WERI-Rb-1 (cell line): Measurements from ENCODE around the gene PTBP1.

ENCODE experiments used
- DNase-seq: peaks from one replicate; pipeline ENCODE4 v3.0.0-alpha.2; 2020
- H3K27ac ChIP-seq: fragments of 250-450 bp; sonication (Bioruptor Pico); 2 replicates; pipeline ENCODE4 v1.5.1; 2020; ENCODE audit warnings: mild to moderate bottlenecking, moderate library complexity
- H3K27me3 ChIP-seq: fragments of 250-450 bp; sonication (Bioruptor Pico); 2 replicates; pipeline ENCODE4 v1.5.1; 2021; ENCODE audit warnings: mild to moderate bottlenecking, low read depth, moderate library complexity; ENCODE audit not compliant: insufficient read depth, severe bottlenecking
- H3K36me3 ChIP-seq: fragments of 250-450 bp; sonication (Bioruptor Pico); 2 replicates; pipeline ENCODE4 v1.5.1; 2020; ENCODE audit warnings: mild to moderate bottlenecking, moderate library complexity
- H3K4me3 ChIP-seq: 2 replicates; pipeline ENCODE4 v1.5.1; 2011; ENCODE audit warnings: low read depth, mild to moderate bottlenecking, control low read depth, low read length
- H3K9me3 ChIP-seq: fragments of 250-450 bp; sonication (Bioruptor Pico); 2 replicates; pipeline ENCODE4 v1.5.1; 2021; ENCODE audit warnings: mild to moderate bottlenecking, moderate library complexity; ENCODE audit not compliant: severe bottlenecking
- CTCF ChIP-seq: IDR thresholded peaks from 2 replicates; pipeline ENCODE4 v1.5.1; 2011; ENCODE audit warnings: low read depth, mild to moderate bottlenecking, control low read depth, inconsistent platforms, low read length

The PTBP1 gene

DNA sequence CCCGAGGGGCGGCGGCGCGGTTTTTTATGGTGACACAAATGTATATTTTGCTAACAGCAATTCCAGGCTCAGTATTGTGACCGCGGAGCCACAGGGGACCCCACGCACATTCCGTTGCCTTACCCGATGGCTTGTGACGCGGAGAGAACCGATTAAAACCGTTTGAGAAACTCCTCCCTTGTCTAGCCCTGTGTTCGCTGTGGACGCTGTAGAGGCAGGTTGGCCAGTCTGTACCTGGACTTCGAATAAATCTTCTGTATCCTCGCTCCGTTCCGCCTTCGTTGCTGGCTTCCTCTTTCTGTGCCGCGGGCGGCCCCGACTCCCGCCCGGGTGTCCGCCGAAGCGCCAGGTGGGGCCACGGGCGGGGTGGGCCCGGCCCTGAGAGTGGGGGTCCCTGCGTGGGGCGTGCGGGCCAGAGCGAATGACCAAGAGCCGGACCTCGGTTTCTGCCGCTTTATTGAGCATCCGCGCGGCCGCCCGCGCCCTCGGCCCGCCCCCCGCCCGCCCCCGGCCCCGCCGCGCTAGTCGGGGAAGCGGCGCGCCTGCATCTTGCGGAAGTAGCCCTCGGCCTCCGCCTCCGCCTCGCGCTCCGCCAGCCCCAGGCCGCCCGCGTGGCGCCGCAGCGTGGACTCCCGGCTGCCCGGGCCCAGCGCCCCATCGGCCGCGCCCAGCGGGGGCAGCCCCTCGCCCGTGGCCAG lies 14.9 kb downstream of the PTBP1 start:
- no peak for DNase-seq
- no peak overlapping the region for H3K27ac ChIP-seq
- H3K9me3 ChIP-seq, result no peaks in the 10 kb centered on the region
- H3K4me3 ChIP-seq, result no peak overlapping the region
- no peak for TF ChIP-seq CTCF
- H3K36me3 ChIP-seq, result peaks cover 74% of the 10 kb centered on the region
- H3K27me3 ChIP-seq, result no peaks in the 10 kb centered on the region

GRCh38 chr19:812747-813218 lies 15.5 kb downstream of the PTBP1 start:
- no peak for DNase-seq
- TF ChIP-seq CTCF, result no peak
- H3K36me3 ChIP-seq, result peaks cover 71% of the 10 kb centered on the region
- H3K9me3 ChIP-seq, result no peaks in the 10 kb centered on the region
- no peaks in the 10 kb centered on the region for H3K27me3 ChIP-seq
- no peak overlapping the region for H3K27ac ChIP-seq
- H3K4me3 ChIP-seq, result no peak overlapping the region

DNA sequence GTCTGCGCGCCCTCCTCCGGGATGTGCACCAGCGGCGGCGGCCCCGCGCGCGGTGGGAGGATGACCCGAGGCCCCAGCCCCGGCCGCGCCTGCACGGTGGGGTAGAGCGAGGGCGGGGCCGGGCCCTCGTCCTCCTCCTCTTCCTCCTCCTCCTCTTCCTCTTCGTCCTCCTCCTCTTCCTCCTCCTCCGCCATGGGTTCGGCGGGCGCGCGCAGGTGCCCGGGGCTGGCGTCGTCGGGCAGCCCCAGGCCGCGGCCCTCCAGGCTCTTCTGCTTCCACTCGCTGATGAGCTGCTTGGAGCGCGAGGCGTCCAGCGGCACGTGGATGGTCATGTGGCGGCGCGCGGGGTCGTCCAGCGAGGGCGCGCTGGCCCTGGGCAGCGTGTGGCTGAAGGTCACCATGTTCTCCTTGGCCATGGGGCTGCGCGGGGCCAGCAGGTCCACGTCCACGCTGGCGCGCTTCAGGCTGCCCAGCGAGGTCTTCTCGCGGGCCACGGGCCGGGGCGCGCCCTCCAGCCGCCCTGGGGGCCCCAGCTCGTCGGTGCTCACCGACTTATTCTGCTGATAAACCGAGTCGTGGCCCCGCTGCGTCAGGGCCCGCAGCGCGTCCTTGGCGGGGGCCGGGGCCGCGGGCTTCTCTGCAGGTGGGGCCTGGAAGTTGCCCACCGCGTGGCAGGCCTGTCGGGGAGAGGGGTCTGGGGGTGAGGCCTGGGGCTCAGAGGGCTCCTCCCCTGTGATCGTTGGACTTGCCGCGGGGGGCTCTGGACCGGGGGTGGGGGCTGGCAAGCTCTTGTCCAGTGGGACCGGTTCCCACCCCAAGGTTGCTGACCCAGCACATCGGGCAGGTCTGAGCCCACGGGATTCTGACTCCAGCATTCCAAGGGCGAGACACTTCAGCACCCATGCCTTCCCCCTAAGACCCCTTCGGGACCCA lies 16.2 kb downstream of the PTBP1 start:
- no peaks in the 10 kb centered on the region for H3K9me3 ChIP-seq
- no peaks in the 10 kb centered on the region for H3K27me3 ChIP-seq
- no peak overlapping the region for H3K27ac ChIP-seq
- no peak for TF ChIP-seq CTCF
- peaks cover 67% of the 10 kb centered on the region for H3K36me3 ChIP-seq
- no peak for DNase-seq
- no peak overlapping the region for H3K4me3 ChIP-seq

DNA sequence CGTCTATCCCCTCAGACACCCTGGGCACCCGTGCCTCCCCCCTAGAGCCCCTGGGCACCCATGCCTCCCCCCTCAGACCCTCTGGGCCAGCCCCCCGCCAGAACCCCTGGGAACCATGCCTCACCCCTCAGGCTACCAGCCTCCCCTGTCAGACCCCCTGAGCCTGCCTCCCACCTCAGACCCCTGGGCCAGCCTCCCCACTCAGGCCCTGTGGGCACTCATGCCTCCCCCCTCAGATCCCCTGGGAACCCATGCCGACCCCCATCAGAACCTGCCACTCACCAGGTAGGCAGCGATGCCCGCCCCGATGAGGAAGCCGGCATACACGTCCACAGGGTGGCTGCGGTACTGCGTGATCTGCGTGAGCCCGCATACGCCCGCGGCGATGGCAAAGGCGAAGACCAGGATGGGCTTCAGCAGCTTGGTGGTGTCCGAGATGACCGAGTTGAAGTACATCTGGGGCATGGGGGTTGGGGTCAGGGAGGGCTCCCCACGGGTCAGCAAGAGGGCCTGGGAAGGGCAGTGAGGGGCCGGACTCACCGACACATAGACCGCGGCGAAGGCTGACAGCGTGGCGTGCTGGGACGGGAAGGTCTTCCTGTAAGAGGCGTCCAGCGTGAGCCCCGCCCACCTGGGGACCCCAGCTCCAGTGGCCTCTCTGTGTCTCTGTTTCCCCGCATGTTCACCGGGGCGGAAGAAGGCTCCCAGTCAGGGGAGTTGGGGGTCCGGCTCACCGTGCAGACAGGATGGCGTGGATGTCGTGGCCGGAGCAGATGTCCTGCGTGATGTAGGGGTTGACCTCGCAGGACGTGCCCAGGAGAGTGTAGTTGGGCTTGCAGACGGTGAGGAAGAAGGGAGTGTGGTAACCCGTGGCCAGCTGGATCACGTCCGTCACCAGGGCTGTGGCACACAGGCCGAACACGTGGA lies 17.2 kb downstream of the PTBP1 start:
- Histone ChIP-seq H3K27ac (no peak overlapping the region), H3K9me3 (no peaks in the 10 kb centered on the region), H3K4me3 (no peak overlapping the region), H3K36me3 (peaks cover 58% of the 10 kb centered on the region), H3K27me3 (no peaks in the 10 kb centered on the region)
- DNase-seq, result no peak
- no peak for TF ChIP-seq CTCF

GRCh38 chr19:815079-815774 lies 18.0 kb downstream of the PTBP1 start:
- no peak overlapping the region for H3K27ac ChIP-seq
- H3K36me3 ChIP-seq, result peaks cover 50% of the 10 kb centered on the region
- H3K27me3 ChIP-seq, result no peaks in the 10 kb centered on the region
- no peak overlapping the region for H3K4me3 ChIP-seq
- no peak for DNase-seq
- no peaks in the 10 kb centered on the region for H3K9me3 ChIP-seq
- TF ChIP-seq CTCF, result no peak
